H1 (cell line): Measurements from ENCODE around the gene BABAM2. TPM values are rescaled to one million over a fixed set of nuclear protein-coding genes. Genes with fewer than 3 reads are reported as not detected.

ENCODE experiments used
- CTCF ChIA-PET: fragments of 300-600 bp; sonication (Branson Sonifier 250); formaldehyde crosslinking; loops from one replicate; lab custom pipeline; 2021; ENCODE audit not compliant: partially characterized antibody; lab: Charles Lee
- POLR2A ChIA-PET: fragments of 300-600 bp; sonication (Branson Sonifier 250); formaldehyde crosslinking; loops from one replicate; lab custom pipeline; 2021; ENCODE audit warnings: inconsistent platforms; ENCODE audit not compliant: partially characterized antibody; lab: Charles Lee
- DNase-seq, 2 experiments: peaks; one replicate each; pipeline versions ENCODE4 v3.0.0 to v3.0.0-alpha.2; 2010 to 2022; ENCODE audit warnings: low spot score in 2 of 2, low read depth in 1 of 2, mixed read lengths in 1 of 2
- FAIRE-seq: peaks from 2 replicates; lab custom pipeline; 2011; peaks lifted over from hg19 to GRCh38; lab: Jason Lieb, UNC
- H2AFZ ChIP-seq: 2 replicates; pipeline ENCODE4 v1.8.1; 2012; ENCODE audit warnings: low read length, inconsistent platforms
- H2AK5ac ChIP-seq: 2 replicates; pipeline ENCODE4 v1.6.1; 2013; ENCODE audit warnings: low read depth, low read length
- H2BK120ac ChIP-seq: replicated peaks from 2 replicates; pipeline ENCODE3; 2013; ENCODE audit warnings: low read depth, low read length, inconsistent platforms
- H2BK12ac ChIP-seq: 2 replicates; pipeline ENCODE4 v1.6.1; 2013; ENCODE audit warnings: low read depth, low read length
- H2BK15ac ChIP-seq: 2 replicates; pipeline ENCODE4 v1.6.1; 2013; ENCODE audit warnings: low read length
- H2BK20ac ChIP-seq: 2 replicates; pipeline ENCODE4 v1.6.1; 2013; ENCODE audit warnings: low read length
- H2BK5ac ChIP-seq: 2 replicates; pipeline ENCODE4 v1.6.1; 2013; ENCODE audit warnings: low read depth, low read length
- H3K14ac ChIP-seq: 2 replicates; pipeline ENCODE4 v1.6.1; 2013; ENCODE audit warnings: inconsistent platforms; ENCODE audit not compliant: insufficient read length
- H3K18ac ChIP-seq: 2 replicates; pipeline ENCODE4 v1.6.1; 2013; ENCODE audit warnings: low read length; ENCODE audit errors: extremely low read depth
- H3K23ac ChIP-seq: 2 replicates; pipeline ENCODE4 v1.6.1; 2013; ENCODE audit warnings: inconsistent platforms; ENCODE audit not compliant: insufficient read length
- H3K23me2 ChIP-seq: 2 replicates; pipeline ENCODE4 v1.6.1; 2013; ENCODE audit warnings: low read depth, low read length
- H3K27ac ChIP-seq: 2 replicates; pipeline ENCODE4 v1.6.1; 2011; ENCODE audit warnings: low read depth, low read length, inconsistent platforms
- H3K27me3 ChIP-seq, 4 experiments: replicated peaks in 1 of 4; 1 replicate in 1 of 4; 2 replicates in 3 of 4; pipeline versions ENCODE4 v1.6.1 to v1.8.1; 2011 to 2013; ENCODE audit warnings: low read length in 3 of 4, mild to moderate bottlenecking in 3 of 4, inconsistent platforms in 2 of 4, mixed read lengths in 2 of 4, moderate library complexity in 1 of 4; ENCODE audit not compliant: control insufficient read depth in 3 of 4, insufficient read depth in 3 of 4; ENCODE audit errors: extremely low read depth in 1 of 4
- H3K36me3 ChIP-seq, 4 experiments: 2 replicates each; pipeline versions ENCODE4 v1.6.1 to v1.8.1; 2011 to 2013; ENCODE audit warnings: mild to moderate bottlenecking in 4 of 4, low read length in 3 of 4, moderate library complexity in 2 of 4, control low read depth in 1 of 4, inconsistent platforms in 1 of 4; ENCODE audit not compliant: insufficient read depth in 4 of 4, control insufficient read depth in 2 of 4
- H3K4ac ChIP-seq: replicated peaks from 2 replicates; pipeline ENCODE3; 2013; ENCODE audit warnings: low read length, low read depth, mixed read lengths, inconsistent platforms; ENCODE audit not compliant: insufficient read length
- H3K4me1 ChIP-seq, 4 experiments: replicated peaks in 1 of 4; 1 replicate in 1 of 4; 2 replicates in 3 of 4; pipeline versions ENCODE4 v1.6.1 to v1.8.1; 2011 to 2013; ENCODE audit warnings: low read length in 3 of 4, inconsistent platforms in 2 of 4, mixed read lengths in 1 of 4; ENCODE audit not compliant: insufficient read depth in 4 of 4, control insufficient read depth in 3 of 4
- H3K4me2 ChIP-seq, 2 experiments: 2 replicates each; pipeline versions ENCODE4 v1.6.1 to v1.8.1; 2011 to 2013; ENCODE audit warnings: low read depth in 2 of 2, low read length in 2 of 2, control low read depth in 1 of 2, inconsistent platforms in 1 of 2, mild to moderate bottlenecking in 1 of 2; ENCODE audit not compliant: insufficient read depth in 1 of 2
- H3K4me3 ChIP-seq, 4 experiments: fragments of 200-600, 300-600 bp in 1 of 4; sonication (generic), shearing (Covaris generic), sonication (Bioruptor Twin) in 1 of 4; 2 replicates each; pipeline versions ENCODE4 v1.5.1 to v1.8.1; 2011 to 2016; ENCODE audit warnings: low read length in 4 of 4, low read depth in 3 of 4, control low read depth in 2 of 4, inconsistent platforms in 2 of 4, mild to moderate bottlenecking in 2 of 4, mixed read lengths in 1 of 4, moderate library complexity in 1 of 4; ENCODE audit not compliant: insufficient read depth in 2 of 4; ENCODE audit errors: extremely low read depth in 1 of 4
- H3K56ac ChIP-seq: replicated peaks from 2 replicates; pipeline ENCODE3; 2013; ENCODE audit warnings: low read depth, mild to moderate bottlenecking, mixed read lengths, low read length, inconsistent platforms; ENCODE audit not compliant: insufficient read length
- H3K79me1 ChIP-seq: 2 replicates; pipeline ENCODE4 v1.6.1; 2013; ENCODE audit warnings: low read depth, low read length, control low read depth
- H3K79me2 ChIP-seq, 2 experiments: 2 replicates each; pipeline versions ENCODE4 v1.6.1 to v1.8.1; 2012 to 2013; ENCODE audit warnings: low read length in 2 of 2, mild to moderate bottlenecking in 2 of 2, inconsistent platforms in 1 of 2; ENCODE audit not compliant: insufficient read depth in 2 of 2, control insufficient read depth in 1 of 2
- H3K9ac ChIP-seq, 4 experiments: replicated peaks in 1 of 4; 1 replicate in 1 of 4; 2 replicates in 3 of 4; pipeline versions ENCODE4 v1.6.1 to v1.8.1; 2011 to 2013; ENCODE audit warnings: low read depth in 3 of 4, low read length in 3 of 4, control low read depth in 2 of 4, mild to moderate bottlenecking in 2 of 4, moderate library complexity in 2 of 4, inconsistent platforms in 1 of 4; ENCODE audit errors: extremely low read depth in 1 of 4
- H3K9me3 ChIP-seq, 2 experiments: 2 replicates each; pipeline versions ENCODE4 v1.6.1 to v1.8.1; 2012 to 2013; ENCODE audit warnings: mild to moderate bottlenecking in 2 of 2, moderate library complexity in 2 of 2, control low read depth in 1 of 2, inconsistent platforms in 1 of 2, low read depth in 1 of 2, low read length in 1 of 2, mixed read lengths in 1 of 2; ENCODE audit not compliant: insufficient read depth in 2 of 2
- H4K20me1 ChIP-seq, 2 experiments: replicated peaks in 1 of 2; 2 replicates each; pipeline versions ENCODE3 to v1.8.1; 2011 to 2013; ENCODE audit warnings: inconsistent platforms in 2 of 2, low read length in 2 of 2, mild to moderate bottlenecking in 1 of 2; ENCODE audit not compliant: insufficient read depth in 2 of 2, control insufficient read depth in 1 of 2
- H4K5ac ChIP-seq: 2 replicates; pipeline ENCODE4 v1.6.1; 2013; ENCODE audit warnings: low read length, low read depth, mixed read lengths, inconsistent platforms; ENCODE audit not compliant: insufficient read length
- H4K8ac ChIP-seq: 2 replicates; pipeline ENCODE4 v1.8.0; 2013; ENCODE audit warnings: mild to moderate bottlenecking, moderate library complexity, low read length, inconsistent platforms; ENCODE audit not compliant: insufficient read depth; ENCODE audit errors: extremely low read depth
- H4K91ac ChIP-seq: replicated peaks from 2 replicates; pipeline ENCODE3; 2013; ENCODE audit warnings: low read length, mixed read lengths, inconsistent platforms; ENCODE audit not compliant: insufficient read length
- ATF2 ChIP-seq: IDR thresholded peaks from 2 replicates; pipeline ENCODE4 v1.6.1; 2012; ENCODE audit warnings: low read length, inconsistent platforms
- ATF3 ChIP-seq: IDR thresholded peaks from 2 replicates; pipeline ENCODE4 v1.6.1; 2011; ENCODE audit warnings: low read depth, mild to moderate bottlenecking, low read length; ENCODE audit not compliant: insufficient read depth
- BCL11A ChIP-seq, 2 experiments: IDR thresholded peaks; one replicate each; pipeline ENCODE4 v1.6.1; 2011; ENCODE audit warnings: low read depth in 2 of 2, low read length in 2 of 2, mild to moderate bottlenecking in 2 of 2
- E2F6 ChIP-seq: IDR thresholded peaks from 2 replicates; pipeline ENCODE4 v1.6.1; 2012; ENCODE audit warnings: inconsistent platforms
- HDAC2 ChIP-seq, 2 experiments: fragments of 300-600 bp in 1 of 2; sonication (generic) in 1 of 2; IDR thresholded peaks; 2 replicates each; pipeline ENCODE4 v1.6.1; 2011 to 2012; ENCODE audit warnings: low read depth in 2 of 2, low read length in 2 of 2, mild to moderate bottlenecking in 2 of 2, moderate library complexity in 2 of 2, borderline replicate concordance in 1 of 2, inconsistent platforms in 1 of 2
- RAD21 ChIP-seq, 2 experiments: IDR thresholded peaks in 1 of 2; conservative IDR thresholded peaks in 1 of 2; 2 replicates each; pipeline ENCODE4 v1.6.1; 2011; ENCODE audit warnings: low read depth in 2 of 2, low read length in 2 of 2, improper control_type of control experiment in 1 of 2, inconsistent platforms in 1 of 2, mild to moderate bottlenecking in 1 of 2, moderate library complexity in 1 of 2
- RBBP5 ChIP-seq: IDR thresholded peaks from 2 replicates; pipeline ENCODE4 v1.7.1; 2012; ENCODE audit warnings: low read depth, mild to moderate bottlenecking, inconsistent platforms, low read length, moderate library complexity, borderline replicate concordance
- SAP30 ChIP-seq: fragments of 300-600 bp; sonication (generic); IDR thresholded peaks from 2 replicates; pipeline ENCODE4 v1.7.1; 2012; ENCODE audit warnings: low read length, moderate library complexity, mild to moderate bottlenecking, inconsistent platforms; ENCODE audit not compliant: insufficient read depth, insufficient replicate concordance
- SIN3A ChIP-seq, 2 experiments: IDR thresholded peaks in 1 of 2; conservative IDR thresholded peaks in 1 of 2; 2 replicates each; pipeline ENCODE4 v1.6.1; 2011 to 2012; ENCODE audit warnings: low read length in 2 of 2, improper control_type of control experiment in 1 of 2, low read depth in 1 of 2, mild to moderate bottlenecking in 1 of 2
- TAF1 ChIP-seq: IDR thresholded peaks from 2 replicates; pipeline ENCODE4 v1.6.1; 2011; ENCODE audit warnings: mild to moderate bottlenecking, low read depth, low read length
- WGBS, 2 experiments: shearing (Covaris generic) in 1 of 2; methylation state at CpG; one replicate each; pipeline versions ENCODE4 v1.1.6 to v1.1.7; 2013 to 2015; ENCODE audit warnings: low lambda C conversion rate in 2 of 2, mixed read lengths in 2 of 2, inconsistent platforms in 1 of 2, low coverage in 1 of 2, missing lambda C conversion rate in 1 of 2; ENCODE audit not compliant: insufficient replicate concordance in 2 of 2, insufficient coverage in 1 of 2, insufficient read length in 1 of 2; ENCODE audit errors: extremely low coverage in 1 of 2, missing lambda C conversion rate in 1 of 2; 5-methylcytosine and 5-hydroxymethylcytosine counted together
- polyA plus RNA-seq, 7 experiments: library from polyadenylated mRNA; depleted of rRNA in 3 of 7; stranded (reverse) in 5 of 7; unstranded in 2 of 7; fragments of >200 nt in 5 of 7; fragments of 200-250 nt in 2 of 7; gene quantifications; 1 replicate in 5 of 7; 2 replicates in 1 of 7; 4 replicates in 1 of 7; pipeline versions ENCODE4 v1.2.1 to v1.2.3, GENCODE V29; 2011 to 2013; ENCODE audit warnings: missing spikeins in 2 of 7, mixed read lengths in 2 of 7
- total RNA-seq: library from RNA; stranded (reverse); fragmentation: NEBNext Ultra II Directional; extraction: Animal tissue kit (Norgen Biotek cat#: 25700); gene quantifications from 2 replicates; pipeline ENCODE4 v1.2.1, GENCODE V29; 2021

BABAM2 gene
- total and polyA plus RNA-seq, 2 of the 8 experiments (the other 6 are each of a cell fraction or from before 2014, with no cell fraction given) = 15.8 to 20.9 TPM

GRCh38 chr2:28025123-28025522, 134.6 kb downstream of the BABAM2 start:
- no peak overlapping the region for H2AK5ac ChIP-seq
- no peak overlapping the region for H3K14ac ChIP-seq
- H3K27me3 ChIP-seq = no peaks in the 10 kb centered on the region
- H3K4me1 ChIP-seq = no peaks in the 10 kb centered on the region
- no peak overlapping the region for H3K4me3 ChIP-seq
- H2AFZ ChIP-seq = no peak overlapping the region
- no peak overlapping the region for H3K23ac ChIP-seq
- H3K4ac ChIP-seq = no peak overlapping the region
- H2BK12ac ChIP-seq = no peak overlapping the region
- no peak overlapping the region for H2BK120ac ChIP-seq
- H4K91ac ChIP-seq = no peak overlapping the region
- WGBS, 2 experiments = 91% methylated on average over 4 of the region's 4 CpGs; no CpG with 5 or more reads in 1 of the 2 experiments
- H2BK20ac ChIP-seq = no peak overlapping the region
- no peak overlapping the region for H4K5ac ChIP-seq
- H3K4me2 ChIP-seq = no peak overlapping the region
- no peak for FAIRE-seq
- no peak overlapping the region for H3K56ac ChIP-seq
- H3K79me1 ChIP-seq = no peaks in the 10 kb centered on the region
- no peaks in the 10 kb centered on the region for H4K20me1 ChIP-seq
- CTCF ChIA-PET = no interaction called here
- no peaks in the 10 kb centered on the region for H3K23me2 ChIP-seq
- H3K27ac ChIP-seq = no peak overlapping the region
- no peaks in the 10 kb centered on the region for H3K79me2 ChIP-seq
- DNase-seq = no peak
- no peak overlapping the region for H3K9ac ChIP-seq
- POLR2A ChIA-PET = no interaction called here
- no peak overlapping the region for H4K8ac ChIP-seq
- H3K36me3 ChIP-seq = no peaks in the 10 kb centered on the region; a peak in 1 of 8 replicates
- H3K9me3 ChIP-seq = no peaks in the 10 kb centered on the region
- H2BK15ac ChIP-seq = no peak overlapping the region
- H2BK5ac ChIP-seq = no peak overlapping the region
- no peak overlapping the region for H3K18ac ChIP-seq
- TF ChIP-seq HDAC2 (IDR thresholded peaks at IDR 0.05; ENCODE audit: borderline replicate concordance in 1 of 2, low read depth in 2 of 2, low read length in 2 of 2) (no peak), SIN3A (conservative IDR thresholded peaks at IDR 0.05 in 1 of 2, IDR thresholded peaks at IDR 0.05 in 1 of 2; ENCODE audit: low read depth in 1 of 2, low read length in 2 of 2) (no peak), ATF2 (no peak), SAP30 (no peak), ATF3 (no peak), BCL11A (IDR thresholded peaks at IDR 0.05; ENCODE audit: low read depth in 2 of 2, low read length in 2 of 2) (no peak), RAD21 (IDR thresholded peaks at IDR 0.05 in 1 of 2, conservative IDR thresholded peaks at IDR 0.05 in 1 of 2; ENCODE audit: low read depth in 2 of 2, low read length in 2 of 2) (no peak), TAF1 (no peak), E2F6 (no peak), RBBP5 (no peak)
